Stimulated activated CD8-positive, alpha-beta memory T cell treated with anti-CD3 and anti-CD28 coated beads, Interleukin-7, amount 100 ng/mL, for 4 hours (primary cell): ENCODE data around the gene SKI.
A peak's percentile ranks its signal among the peaks of the same experiment; 100 is the strongest.

ENCODE experiments used
- DNase-seq, 2 donors: peaks; one replicate each; pipeline ENCODE4 v3.0.0-alpha.2; 2020; ENCODE audit warnings: low read depth in 2 of 2

The SKI gene

DNA sequence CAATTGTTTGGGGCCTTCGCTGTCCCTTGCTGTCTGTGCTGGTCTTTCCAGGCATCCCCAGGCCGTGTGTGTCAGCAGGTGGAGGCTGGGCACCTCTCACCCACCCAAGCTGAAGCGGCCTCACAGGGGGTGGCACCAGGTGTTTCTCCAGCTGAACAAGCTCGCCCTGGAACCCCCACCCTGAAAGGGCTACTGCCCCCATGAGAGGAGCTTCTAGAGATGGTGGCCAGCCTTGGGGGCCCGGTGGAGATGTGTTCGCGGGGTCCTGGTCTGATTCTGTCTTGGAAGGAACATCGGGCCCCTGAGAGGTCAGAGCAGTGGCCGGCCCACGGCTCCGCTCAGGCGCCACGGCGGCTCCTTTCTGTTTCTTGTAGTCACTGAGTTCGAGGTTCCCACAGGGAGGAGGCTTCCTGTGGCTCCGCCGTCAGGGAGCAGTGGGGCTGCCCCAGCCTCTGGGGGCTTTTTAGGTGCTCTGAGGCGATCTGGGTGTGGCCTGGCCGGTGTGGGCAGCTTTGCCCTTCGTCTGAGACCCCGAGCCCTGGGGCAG is 46.9 kb downstream of the SKI start:
- DNase-seq: no peak

DNA sequence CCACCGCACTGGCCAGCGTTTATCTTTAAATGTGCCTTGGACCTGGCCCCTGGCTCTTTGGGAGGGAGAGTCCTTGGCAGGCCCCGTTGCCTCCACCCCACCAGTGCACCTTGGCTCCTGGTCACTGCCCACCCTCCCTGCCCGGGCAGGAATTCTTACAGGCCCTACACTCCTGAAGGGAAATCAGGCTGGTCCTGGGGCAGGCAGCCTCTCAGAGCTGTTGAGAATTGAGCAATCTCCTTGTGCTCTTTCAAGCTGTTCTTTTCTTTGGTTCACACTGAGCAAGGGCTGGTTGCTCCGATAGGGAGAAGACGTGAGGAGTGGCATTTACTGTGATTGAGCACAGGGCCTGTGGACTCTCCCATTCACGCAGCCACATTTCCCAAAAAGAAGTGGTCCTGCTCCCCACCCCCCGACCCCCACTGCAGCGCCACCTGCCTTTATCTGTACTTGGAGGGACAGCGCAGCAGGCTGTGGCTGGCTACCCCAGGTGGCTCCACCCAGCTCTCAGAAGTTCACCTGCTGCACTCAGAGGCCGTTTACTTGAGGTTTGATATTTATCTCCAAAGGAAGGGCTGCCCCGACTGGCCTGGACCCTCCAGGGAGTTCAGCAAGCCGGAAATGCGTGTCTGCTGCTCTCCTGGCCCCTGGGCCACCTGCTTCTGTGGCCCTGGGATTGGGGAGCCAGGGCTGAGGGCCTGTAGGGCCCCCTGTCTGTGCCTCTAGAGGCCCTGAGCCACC is 47.8 kb downstream of the SKI start:
- no peak for DNase-seq

- no peak for DNase-seq
Measured at GRCh38 chr1:2276803-2277580, 48.9 kb downstream of the SKI start.

DNA sequence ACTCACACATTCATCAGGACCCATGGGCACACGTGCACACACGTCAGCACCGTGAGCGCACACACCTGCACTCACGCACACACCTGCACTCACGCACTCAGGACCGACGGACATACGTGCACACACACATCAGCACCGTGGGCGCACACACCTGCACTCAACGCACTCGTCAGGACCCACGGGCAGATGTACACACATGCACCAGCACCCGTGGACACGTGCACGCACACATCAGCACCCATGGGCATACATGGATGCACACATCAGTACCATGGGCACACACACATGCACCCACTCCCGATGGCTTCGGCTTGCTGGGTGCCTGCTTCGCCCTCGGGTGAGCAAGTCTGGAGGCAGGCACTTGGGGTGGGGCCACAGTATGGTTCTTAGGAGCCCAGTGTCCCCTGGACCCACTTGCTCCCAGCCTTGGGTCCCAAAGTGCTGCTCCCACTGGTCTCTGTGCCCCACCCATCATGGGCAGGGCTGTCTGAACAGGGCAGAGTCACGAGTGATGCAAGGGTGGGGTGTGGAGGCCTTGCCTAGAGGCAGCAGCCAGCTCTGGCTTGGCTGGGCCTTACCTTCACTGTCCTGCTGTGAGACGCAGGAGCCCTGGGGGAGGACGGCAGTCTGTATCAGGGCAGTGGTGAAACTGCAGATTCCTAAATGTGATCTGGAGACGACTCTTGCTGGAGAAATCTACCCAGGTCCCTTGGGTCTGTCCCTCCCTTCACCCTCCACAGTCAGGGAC is 49.8 kb downstream of the SKI start:
- DNase-seq: no peak

DNA sequence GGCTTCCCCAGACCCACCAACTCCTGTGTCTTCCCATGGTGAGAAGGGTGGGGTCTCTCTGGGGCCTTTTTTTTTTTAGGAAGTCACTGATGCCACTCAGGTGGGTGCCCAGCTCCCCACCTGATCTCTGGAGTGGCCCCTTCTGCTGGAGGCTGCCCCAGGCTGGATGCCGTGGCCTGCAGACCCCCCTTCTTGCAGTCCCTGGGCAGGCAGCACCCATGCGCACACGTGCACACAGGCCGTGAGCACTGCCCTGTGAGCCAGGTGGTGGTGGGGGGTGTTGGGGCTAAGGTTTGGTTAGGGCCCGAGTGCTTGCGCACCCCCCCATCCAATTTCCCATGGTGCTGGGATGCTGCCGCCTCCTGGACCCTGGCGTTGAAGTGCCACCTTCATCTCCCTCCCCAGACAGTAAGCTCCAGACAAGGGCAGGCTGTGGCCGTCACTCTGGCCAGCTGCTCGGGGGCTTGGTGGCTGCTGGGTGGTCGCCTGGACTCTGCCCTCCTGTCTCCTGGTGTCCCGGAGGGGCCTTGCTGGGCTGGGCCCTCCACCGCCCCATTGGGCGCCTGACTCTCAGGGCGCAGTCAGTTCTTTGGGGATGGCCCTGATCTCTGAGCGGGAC is 50.6 kb downstream of the SKI start:
- no peak for DNase-seq

DNA sequence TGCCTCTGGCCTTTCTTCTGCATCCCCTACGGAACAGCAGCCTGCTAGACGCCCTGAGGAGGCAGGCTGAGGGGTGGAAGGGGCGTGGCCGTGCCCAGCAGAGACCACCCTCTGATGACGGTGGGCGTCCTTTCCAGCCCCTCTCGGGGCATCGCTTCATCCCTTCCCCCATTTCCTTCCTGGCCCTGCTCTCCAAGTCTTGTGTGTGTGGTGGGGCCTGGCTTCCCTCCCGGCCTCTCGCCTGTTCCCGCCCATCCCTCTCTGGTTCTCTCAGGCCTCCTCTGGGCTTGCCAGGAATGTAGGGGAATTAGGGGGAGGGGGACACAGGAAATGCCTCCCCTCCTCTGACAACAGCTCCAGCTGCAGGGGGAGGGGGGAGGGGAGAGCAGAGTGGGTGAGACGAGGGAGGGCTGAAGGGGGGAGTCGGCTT is 51.1 kb downstream of the SKI start:
- no peak for DNase-seq

DNA sequence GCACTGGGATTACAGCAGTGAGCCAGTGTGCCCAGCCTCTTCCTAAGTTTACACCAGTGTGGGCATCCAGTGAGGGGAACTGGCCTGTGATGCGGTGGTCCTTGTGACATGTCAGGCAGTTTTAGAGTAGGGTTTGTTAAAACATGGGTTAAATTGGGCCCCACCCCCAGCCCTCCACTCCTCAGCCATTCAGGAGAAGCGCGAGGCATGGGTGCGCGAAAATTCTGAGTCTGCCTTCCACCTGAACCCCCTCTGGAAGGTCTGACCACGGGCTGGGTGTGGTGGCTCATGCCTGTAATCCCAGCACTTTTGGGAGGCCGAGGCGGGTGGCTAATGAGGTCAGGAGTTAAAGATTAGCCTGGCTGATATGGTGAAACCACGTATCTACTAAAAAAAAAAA is 51.7 kb downstream of the SKI start:
- no peak for DNase-seq

DNA sequence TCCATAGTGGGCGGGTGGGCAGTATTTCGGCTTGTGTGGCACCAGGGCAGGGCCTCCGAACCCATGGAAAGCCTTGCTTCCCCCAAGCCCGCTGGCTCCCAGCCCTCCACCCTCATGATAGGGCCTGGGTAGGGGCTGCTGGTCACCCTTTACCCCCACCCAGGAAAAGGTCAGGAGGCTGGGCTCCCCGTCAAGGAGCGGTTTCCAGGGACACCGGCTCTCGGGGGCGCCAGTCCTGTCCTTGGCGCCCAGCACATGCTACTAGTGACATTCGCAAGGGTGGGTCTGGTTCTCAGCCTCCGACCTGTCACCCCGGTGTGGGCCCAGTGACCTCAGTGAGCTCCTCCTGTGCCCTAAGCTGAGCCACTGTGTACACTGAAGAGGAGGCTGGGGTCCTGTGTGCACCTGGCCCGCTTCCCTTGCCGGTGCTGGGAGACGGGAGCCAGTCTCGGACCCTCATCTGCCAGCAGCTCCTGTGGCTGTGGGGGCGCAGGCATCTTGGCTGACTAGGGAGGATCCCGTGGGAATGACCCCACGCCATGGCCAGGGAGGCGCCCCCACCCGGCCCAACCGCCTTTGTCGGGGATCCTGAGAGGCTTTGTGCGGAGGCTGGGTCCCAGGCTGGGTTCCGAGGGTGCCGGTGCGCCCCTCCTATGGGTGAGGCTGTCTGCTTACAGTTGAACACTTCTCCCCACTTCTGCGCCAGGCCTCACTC is 54.6 kb downstream of the SKI start:
- DNase-seq: no peak

DNA sequence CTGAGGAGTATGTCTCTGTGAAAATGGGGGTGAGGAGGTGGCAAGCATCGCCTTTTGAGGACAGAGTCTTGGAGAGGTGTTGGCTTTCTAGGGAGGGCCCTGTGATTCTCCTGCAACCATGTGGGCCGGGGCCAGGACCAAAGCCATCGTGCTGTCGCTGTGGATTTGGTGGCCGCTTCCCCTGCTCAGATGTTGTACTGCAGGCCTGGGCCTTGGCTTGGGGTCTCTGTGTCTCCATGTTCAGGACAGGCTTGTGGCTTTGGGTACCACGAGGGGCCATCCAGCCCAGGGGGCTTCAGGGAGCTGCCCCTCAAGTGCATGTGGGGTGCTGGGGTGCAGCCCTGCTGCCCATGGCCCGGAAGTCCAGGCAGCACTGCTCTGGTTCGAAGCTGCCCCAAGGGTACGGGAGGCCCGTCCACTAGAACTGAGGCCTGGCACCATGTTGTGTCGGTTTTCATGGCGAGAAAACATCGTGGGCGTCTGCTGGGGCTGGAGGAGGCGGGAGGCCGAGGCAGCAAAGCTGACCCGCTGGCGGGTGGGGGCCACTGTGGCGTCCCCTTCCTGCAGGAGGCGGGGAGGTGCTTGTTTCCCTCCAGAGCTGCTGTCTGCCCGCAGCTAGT is 55.4 kb downstream of the SKI start:
- DNase-seq: no peak

GRCh38 chr1:2283991-2284895 is 56.1 kb downstream of the SKI start:
- DNase-seq: no peak

DNA sequence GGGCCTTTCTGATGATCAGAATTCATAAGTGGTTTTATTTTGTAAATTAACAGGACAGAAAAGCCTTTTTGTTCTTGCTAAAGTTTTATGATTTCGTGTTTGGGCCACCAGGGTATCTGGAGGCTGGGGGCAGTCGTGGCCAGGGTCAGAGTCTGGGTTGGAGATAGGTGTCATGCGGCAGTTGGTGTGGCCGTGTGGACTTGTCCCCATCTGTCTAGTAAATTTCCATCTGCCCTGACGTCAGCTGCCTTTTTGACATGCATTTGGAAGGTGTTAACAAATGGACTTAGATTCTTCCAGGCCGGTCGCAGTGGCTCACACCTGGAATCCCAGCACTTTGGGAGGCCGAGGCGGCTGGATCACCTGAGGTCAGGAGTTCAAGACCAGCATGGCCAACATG is 56.8 kb downstream of the SKI start:
- DNase-seq: no peak

DNA sequence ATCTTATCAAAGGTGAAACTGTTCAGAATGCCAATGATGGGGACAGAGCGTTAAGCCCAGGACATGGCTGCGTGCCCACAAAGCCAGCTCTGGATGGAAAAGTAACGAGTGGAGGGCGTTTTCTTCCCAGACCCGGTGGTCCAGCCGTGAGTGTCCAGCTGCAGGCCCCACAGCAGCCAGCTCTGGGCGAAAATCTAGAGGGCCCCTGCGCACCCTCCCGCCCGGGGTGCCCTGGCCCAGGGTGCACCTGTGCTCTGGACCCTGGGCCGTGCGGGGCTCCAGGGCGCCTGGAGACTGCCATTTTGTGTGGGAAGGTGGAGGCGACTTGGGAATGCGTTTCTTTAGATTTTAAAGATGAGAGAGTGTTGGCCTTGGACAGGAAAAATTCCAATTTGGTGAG is 58.8 kb downstream of the SKI start:
- no peak for DNase-seq

- DNase-seq: no peak
Measured at GRCh38 chr1:2287649-2288048, 59.5 kb downstream of the SKI start.

DNA sequence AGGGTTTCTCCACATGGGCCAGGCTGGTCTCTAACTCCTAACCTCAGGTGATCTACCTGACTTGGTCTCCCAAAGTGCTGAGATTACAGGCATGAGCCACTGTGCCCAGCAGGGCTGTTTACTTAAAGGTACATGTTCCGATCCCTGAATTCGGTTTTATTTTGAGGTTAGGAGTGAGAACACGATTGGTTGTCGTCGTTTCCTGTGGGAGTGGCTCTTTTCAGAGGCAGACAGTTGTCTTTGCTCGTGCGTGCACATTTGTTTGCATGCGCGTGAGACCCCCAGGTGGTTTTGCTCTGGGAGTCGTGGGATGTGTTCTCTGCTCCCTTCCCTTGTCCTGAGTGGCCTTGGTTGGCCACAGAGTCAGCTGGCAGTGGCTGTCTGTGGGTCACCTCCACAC is 60.2 kb downstream of the SKI start:
- DNase-seq: no peak

DNA sequence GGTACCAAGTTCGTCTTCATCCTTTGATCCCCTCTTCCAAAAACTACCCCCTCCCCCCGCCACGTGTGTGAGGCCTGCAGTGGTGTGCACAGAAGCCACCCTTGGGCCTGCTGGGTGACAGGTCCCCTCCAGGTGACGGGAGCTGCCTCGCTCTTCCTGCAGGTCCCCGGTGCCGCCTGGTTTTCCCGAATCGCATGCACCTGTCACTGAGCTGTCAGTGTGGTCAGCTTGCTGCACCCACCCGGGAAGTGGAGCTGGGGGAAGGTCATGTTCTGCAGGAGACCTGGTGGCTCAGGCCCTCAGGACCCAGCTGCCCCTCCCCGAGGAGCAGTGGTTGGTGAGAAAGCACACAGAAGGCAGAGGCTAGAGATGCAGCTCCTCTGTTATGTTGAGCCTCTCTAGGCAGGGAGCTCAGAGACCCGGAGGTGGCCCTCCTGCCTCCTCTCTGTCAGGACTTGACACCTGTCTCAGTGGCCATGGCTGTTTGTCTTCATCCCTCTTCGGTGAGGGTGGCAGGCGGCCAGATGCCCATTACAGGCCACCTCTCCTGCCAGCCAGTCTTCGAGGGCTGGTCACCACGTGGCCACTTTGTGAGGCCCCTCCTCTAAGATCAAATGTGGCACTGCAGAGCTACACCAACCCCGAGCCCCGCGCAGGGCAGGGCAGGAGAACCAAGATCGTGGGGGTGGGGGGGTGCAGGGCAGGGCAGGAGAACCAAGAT is 60.9 kb downstream of the SKI start:
- no peak for DNase-seq

- no peak for DNase-seq
Measured at GRCh38 chr1:2289607-2290006, 61.5 kb downstream of the SKI start.

- peak in 1 of 2 donors; percentile 7 for DNase-seq
Measured at GRCh38 chr1:2290171-2290578, 62.1 kb downstream of the SKI start.

GRCh38 chr1:2290595-2291510 is 62.7 kb downstream of the SKI start:
- DNase-seq: peak; percentile 77 to 80
